Frontal cortex (tissue), 4 donors: ENCODE data around the gene NME7. TPM values are rescaled to one million over a fixed set of nuclear protein-coding genes. Genes with fewer than 3 reads are reported as not detected.
"Not testable (repeated sequence)": the region's sequence is repeated elsewhere in the genome, so short reads cannot be mapped to it uniquely, and the experiment has no call there.

ENCODE experiments used
- DNase-seq, 2 donors: peaks; one replicate each; pipeline ENCODE4 v3.0.0; 2012; ENCODE audit warnings: low spot score in 2 of 2
- FAIRE-seq: peaks from 2 replicates; lab custom pipeline; 2012; peaks lifted over from hg19 to GRCh38; lab: Jason Lieb, UNC
- total RNA-seq: library from RNA; depleted of rRNA; stranded (reverse); fragments of >200 nt; gene quantifications from one replicate; pipeline ENCODE4 v1.2.3, GENCODE V29; 2014
- donor health status: control.
- donor health status: control.
- donor health status: control.

NME7 gene
- total RNA-seq, 1 donor from 2014 or later: 26.1 TPM

GRCh38 chr1:169186106-169186505 lies 181.5 kb downstream of the NME7 start:
- no peak for DNase-seq
- FAIRE-seq: no peak

DNA sequence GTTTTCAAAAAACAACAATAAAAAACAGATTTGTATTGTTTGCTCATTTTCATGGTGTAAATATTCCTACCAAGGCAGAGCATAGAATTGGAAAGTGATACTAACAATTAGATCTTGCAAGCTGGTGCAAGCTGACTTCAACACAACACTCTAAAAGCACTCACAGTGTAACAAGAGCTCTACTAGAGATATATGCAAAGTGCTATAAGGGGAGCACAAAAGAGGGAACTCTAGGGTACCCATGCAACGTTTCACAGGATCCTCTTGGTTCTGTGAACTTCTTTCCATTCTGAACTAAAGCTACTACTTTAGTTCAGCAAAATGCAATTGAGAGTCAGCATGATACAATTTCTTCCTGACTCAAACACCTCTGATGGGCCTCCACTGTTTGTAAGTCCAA lies 182.8 kb downstream of the NME7 start:
- FAIRE-seq (no peak), DNase-seq (no peak)

- DNase-seq (no peak), FAIRE-seq (no peak)
These were observed 187.4 kb downstream of the NME7 start for GRCh38 chr1:169180174-169180573.

DNA sequence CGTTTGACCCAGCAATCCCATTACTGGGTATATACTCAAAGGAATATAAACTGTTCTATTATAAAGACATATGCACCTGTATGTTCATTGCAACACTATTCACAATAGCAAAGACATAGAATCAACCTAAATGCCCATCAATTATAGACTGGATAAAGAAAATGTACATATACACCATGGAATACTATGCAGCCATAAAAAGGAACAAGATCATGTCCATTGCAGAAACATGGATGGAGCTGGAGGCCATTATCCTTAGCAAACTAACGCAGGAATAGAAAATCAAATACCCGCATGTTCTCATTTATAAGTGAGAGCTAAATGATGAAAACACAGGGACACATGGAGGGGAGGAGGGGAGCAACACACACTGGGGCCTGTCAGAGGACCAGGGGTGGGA lies 188.2 kb downstream of the NME7 start:
- not testable (repeated sequence) for DNase-seq, FAIRE-seq

DNA sequence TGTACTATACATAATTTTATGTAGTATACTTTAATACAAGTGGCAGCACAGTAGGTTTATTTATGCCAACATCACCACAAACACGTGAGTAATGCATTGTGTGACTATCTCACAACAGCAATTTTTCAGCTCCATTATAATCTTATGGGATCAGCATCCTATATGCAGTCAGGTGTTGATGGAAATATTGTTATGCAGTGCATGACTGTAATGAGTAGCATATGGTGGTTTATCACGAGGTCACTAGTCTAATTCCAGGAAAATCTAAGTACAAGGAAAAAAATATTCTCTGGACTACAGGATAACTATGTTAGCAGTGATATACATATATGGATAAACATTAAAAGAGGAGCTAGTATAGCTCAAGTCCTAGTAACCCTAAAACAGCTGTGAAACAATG lies 192.1 kb downstream of the NME7 start:
- no peak for DNase-seq
- FAIRE-seq: no peak

- no peak for FAIRE-seq
These were observed 204.5 kb downstream of the NME7 start for GRCh38 chr1:169163059-169163458.

DNA sequence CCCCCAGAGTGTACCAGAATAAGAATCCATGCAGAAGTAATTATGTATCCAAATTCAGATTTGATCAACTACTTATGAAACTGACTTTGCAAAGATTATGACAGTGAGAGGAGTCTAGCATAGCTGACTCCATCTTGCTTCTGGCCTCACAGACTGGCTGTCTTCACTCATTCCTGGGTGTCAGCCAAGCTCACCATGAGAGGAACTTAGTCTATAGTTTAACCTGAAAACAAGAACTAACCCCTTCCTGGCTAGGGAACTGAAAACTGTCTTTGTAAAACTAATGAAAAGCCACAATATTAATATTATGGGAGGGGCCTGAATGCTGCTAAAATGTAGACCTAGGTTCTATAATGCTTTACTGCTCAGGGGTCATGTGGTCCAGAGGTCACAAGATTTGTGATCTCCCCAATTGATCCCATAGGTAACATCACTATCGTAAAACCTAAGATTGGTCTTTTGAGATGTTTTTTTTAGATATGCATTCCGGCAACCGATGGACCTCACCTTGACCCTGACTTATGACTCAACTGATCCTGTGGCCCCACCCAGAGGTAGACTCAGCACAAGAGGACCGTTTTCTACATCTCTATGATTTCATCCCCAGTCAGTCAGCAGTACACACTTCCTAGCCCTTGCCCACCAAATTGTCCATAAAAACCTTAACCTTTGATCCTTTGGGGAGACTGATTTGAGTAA lies 206.0 kb downstream of the NME7 start:
- DNase-seq: no peak

More at GRCh38 chr1:169163059-169163458, 204.5 kb downstream of the NME7 start:
- DNase-seq: no peak

GRCh38 chr1:169160845-169161495 lies 206.6 kb downstream of the NME7 start:
- FAIRE-seq: no peak
- DNase-seq: no peak

More for the DNA sequence above, 206.0 kb downstream of the NME7 start:
- no peak for FAIRE-seq

DNA sequence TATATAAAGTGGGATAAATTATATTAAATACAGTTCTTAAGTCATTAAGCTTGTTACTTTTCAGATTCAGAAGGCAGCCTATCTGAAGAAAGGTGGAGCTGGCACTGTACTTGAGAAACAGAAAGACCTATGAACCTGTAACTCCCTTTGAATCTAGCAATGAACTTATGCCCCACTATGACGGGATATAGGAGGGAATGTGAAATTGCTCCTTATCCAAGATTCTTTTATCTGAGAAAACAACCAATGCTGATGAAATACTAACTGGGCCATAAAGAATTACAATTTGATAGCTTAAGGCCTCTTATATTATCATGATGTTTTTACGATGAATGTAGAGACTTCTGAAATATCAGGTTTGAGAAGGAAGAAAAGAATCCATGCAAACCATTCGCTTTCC lies 211.0 kb downstream of the NME7 start:
- DNase-seq (no peak), FAIRE-seq (no peak)

DNA sequence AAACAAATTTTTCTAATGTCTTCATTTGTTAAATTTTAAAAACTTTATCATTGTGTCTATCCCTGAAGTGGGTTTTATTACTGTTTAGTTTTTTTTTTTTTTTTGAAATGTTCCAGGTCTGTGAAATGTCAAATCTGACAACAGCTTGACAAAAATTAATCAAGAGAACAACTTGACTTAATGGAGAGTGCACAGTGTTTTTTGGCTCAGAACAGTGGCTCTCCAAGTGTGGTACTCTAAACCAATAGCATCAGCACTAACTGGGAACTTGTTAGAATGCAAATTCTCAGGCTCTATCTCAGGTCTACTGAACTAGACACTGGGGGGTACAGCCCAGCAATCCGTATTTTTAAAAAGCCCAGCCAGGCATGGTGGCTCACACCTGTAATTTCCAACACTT lies 211.9 kb downstream of the NME7 start:
- DNase-seq (no peak), FAIRE-seq (no peak)

GRCh38 chr1:169151338-169151837 lies 216.2 kb downstream of the NME7 start:
- FAIRE-seq: no peak

GRCh38 chr1:169150641-169151337 lies 216.8 kb downstream of the NME7 start:
- DNase-seq: no peak
- no peak for FAIRE-seq

More at GRCh38 chr1:169151338-169151837, 216.2 kb downstream of the NME7 start:
- DNase-seq: no peak

- no peak for FAIRE-seq
- DNase-seq: no peak
These were observed 217.9 kb downstream of the NME7 start for GRCh38 chr1:169149555-169150286.

GRCh38 chr1:169148472-169149252 lies 218.9 kb downstream of the NME7 start:
- no peak for FAIRE-seq

DNA sequence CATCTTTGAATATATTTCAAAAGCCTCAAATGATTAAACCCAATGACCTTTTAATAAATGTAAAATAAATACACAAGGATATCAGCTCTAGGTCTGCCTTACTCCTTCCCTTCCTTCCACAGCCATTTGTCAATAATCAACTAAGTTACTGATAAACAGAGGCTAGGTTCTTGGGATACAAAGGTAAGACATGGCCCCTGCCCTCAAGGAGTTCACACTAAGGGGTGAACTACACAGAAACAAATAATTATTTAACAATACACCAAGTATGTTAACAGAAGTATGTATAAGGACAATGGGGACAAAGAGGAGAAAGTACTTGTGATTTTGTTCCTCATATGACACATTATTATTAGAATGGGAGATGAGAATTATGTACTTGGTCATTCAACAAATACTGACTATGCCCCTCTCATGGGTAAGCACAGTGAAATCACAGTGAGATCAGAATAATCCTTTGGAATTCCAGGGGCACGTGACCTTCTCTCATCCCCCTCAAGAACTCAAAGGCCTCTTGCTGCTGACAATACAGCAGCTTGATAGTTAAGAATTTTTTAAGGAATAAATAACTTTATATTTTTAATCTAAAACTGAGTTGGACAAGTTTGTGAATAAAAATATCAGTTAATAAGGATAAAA lies 220.9 kb downstream of the NME7 start:
- no peak for FAIRE-seq

More at GRCh38 chr1:169148472-169149252, 218.9 kb downstream of the NME7 start:
- DNase-seq: no peak

GRCh38 chr1:169144941-169145626 lies 222.5 kb downstream of the NME7 start:
- FAIRE-seq (no peak), DNase-seq (no peak)

More for the DNA sequence above, 220.9 kb downstream of the NME7 start:
- no peak for DNase-seq

- FAIRE-seq: no peak
- DNase-seq: no peak
These were observed 223.6 kb downstream of the NME7 start for GRCh38 chr1:169143984-169144383.

DNA sequence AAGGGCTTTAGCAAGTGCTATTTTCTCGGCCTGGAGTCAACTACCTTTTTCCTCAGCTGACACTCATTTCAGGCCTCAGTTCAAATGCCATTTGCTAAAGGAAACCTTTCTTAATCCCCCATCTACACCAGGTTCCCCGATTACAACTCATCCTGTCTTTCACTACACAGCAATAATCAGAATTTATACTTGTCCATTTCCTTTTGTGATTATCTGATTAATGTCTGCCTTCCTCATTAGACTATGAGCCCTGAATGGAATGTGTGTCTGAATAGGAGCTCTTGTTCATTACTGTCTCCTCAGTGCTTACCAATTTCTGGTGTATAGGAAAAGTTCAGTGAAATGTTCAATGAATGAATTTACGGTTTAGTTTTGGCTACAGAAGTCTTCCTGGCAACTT lies 224.3 kb downstream of the NME7 start:
- DNase-seq (no peak), FAIRE-seq (no peak)
